Peyer's patch (tissue), 4 donors: ENCODE data around the gene SUGCT.

Experiments
- CTCF ChIP-seq, 6 experiments: fragments of 450-650 bp in 4 of 6; fragments of 200-600 bp in 2 of 6; sonication (generic) in 1 of 6; IDR thresholded peaks; one replicate each; pipeline ENCODE4 v1.5.1; 2017 to 2019; ENCODE audit warnings: antibody characterized with exemption in 6 of 6, mild to moderate bottlenecking in 3 of 6, moderate library complexity in 1 of 6
- POLR2A ChIP-seq, 2 donors: fragments of 450-650 bp; IDR thresholded peaks; one replicate each; pipeline ENCODE4 v1.5.1; 2017; ENCODE audit warnings: antibody characterized with exemption in 2 of 2, mild to moderate bottlenecking in 2 of 2, moderate library complexity in 2 of 2

- TF ChIP-seq CTCF (IDR thresholded peaks at IDR 0.05) (no peak), POLR2A (IDR thresholded peaks at IDR 0.05) (no peak)
Measured at GRCh38 chr7:40658729-40659128, 523.9 kb downstream of the SUGCT start.
